Heart left ventricle (tissue), 16 donors: ENCODE data around the gene DNAJB13. TPM values are rescaled to one million over a fixed set of nuclear protein-coding genes. Genes with fewer than 3 reads are reported as not detected.

Experiments used
- ATAC-seq, 4 donors: fragments of 200-7000 bp; cut with Tn5 transposase; one replicate each; pipeline ENCODE4 v1.9.1; 2020 to 2022; ENCODE audit warnings: moderate library complexity in 4 of 4, mild to moderate bottlenecking in 3 of 4, moderate number of reproducible peaks in 1 of 4
- DNase-seq, 5 donors: peaks; one replicate each; pipeline ENCODE4 v3.0.0-alpha.2; 2020
- H3K27ac ChIP-seq, 12 donors: fragments of 200-600 bp; sonication (generic) in 4 of 12; one replicate each; pipeline versions ENCODE4 v1.5.0 to v1.8.0; 2016 to 2022; ENCODE audit warnings: mild to moderate bottlenecking in 2 of 12
- H3K27me3 ChIP-seq, 9 donors: fragments of 200-600 bp; sonication (generic) in 2 of 9; one replicate each; pipeline versions ENCODE4 v1.5.1 to v1.8.0; 2016 to 2022; ENCODE audit warnings: mild to moderate bottlenecking in 3 of 9
- H3K36me3 ChIP-seq, 9 donors: fragments of 200-600 bp; sonication (generic) in 2 of 9; one replicate each; pipeline versions ENCODE4 v1.5.0 to v1.8.0; 2018 to 2022; ENCODE audit warnings: mild to moderate bottlenecking in 2 of 9
- H3K4me1 ChIP-seq, 12 donors: fragments of 200-600 bp; sonication (generic) in 4 of 12; one replicate each; pipeline versions ENCODE4 v1.5.0 to v1.8.0; 2016 to 2022; ENCODE audit warnings: mild to moderate bottlenecking in 3 of 12
- H3K4me3 ChIP-seq, 12 donors: fragments of 200-600 bp; sonication (generic) in 4 of 12; one replicate each; pipeline versions ENCODE4 v1.5.0 to v1.8.0; 2017 to 2022; ENCODE audit warnings: mild to moderate bottlenecking in 9 of 12, moderate library complexity in 4 of 12
- H3K9me3 ChIP-seq, 12 donors: fragments of 200-600 bp; sonication (generic) in 4 of 12; one replicate each; pipeline versions ENCODE4 v1.5.0 to v1.8.0; 2016 to 2022; ENCODE audit warnings: mild to moderate bottlenecking in 1 of 12
- CTCF ChIP-seq, 12 donors: fragments of 200-600 bp; sonication (generic) in 4 of 12; IDR thresholded peaks; one replicate each; pipeline versions ENCODE4 v1.5.0 to v1.8.0; 2018 to 2022; ENCODE audit warnings: antibody characterized with exemption in 12 of 12, mild to moderate bottlenecking in 5 of 12
- POLR2A ChIP-seq, 2 donors: fragments of 450-650 bp; IDR thresholded peaks; one replicate each; pipeline ENCODE4 v1.6.1; 2017; ENCODE audit warnings: antibody characterized with exemption in 2 of 2, mild to moderate bottlenecking in 2 of 2, moderate library complexity in 2 of 2
- WGBS, 4 donors: extraction: QIAGEN DNeasy Blood & Tissue Kit in 2 of 4; methylation state at CpG; one replicate each; pipeline versions ENCODE4 v1.1.5 to v1.1.7; 2013 to 2018; 5-methylcytosine and 5-hydroxymethylcytosine counted together
- intact Hi-C, 10 donors: fragments of 100-400 bp; cut with DNase I; formaldehyde crosslinking; loops; one replicate each; pipeline versions ENCODE4 v1.11.1 to v1.14.2; 2022
- polyA plus RNA-seq, 2 donors: library from polyadenylated mRNA; stranded (reverse); fragments of 200-250 nt; gene quantifications; one replicate each; pipeline ENCODE4 v1.2.3, GENCODE V29; 2013
- total RNA-seq, 9 donors: library from RNA; depleted of rRNA in 2 of 9; stranded (reverse); fragments of >200 nt in 2 of 9; fragmentation: NEBNext Ultra II Directional in 3 of 9; extraction: Animal tissue kit (Norgen Biotek cat#: 25700) in 3 of 9; gene quantifications; one replicate each; pipeline versions ENCODE4 v1.1.0 to v1.2.4, GENCODE V29; 2016 to 2023
- donor health status: ischemic (EF 13 %, LVEDD 7.1; RV severe dilation, severe dysfunction).
- donor health status: healthy with polysubstance abuse.
- donor health status: DM: no; HTN: yes; CAD: no.
- donor health status: DM: no; HTN: no; CAD: no.
- donor health status: ischemic (EF 25% LVEDD 6.9; RV normal size, moderate dysfunction).
- donor health status: ischemic (EF 25% LVEDD 5.7; RV mildly dilated, moderate dysfunction).
- donor health status: healthy.
- donor health status: DM: yes; HTN: yes; CAD: no.
- donor health status: ischemic (EF 35%, LVEDD 5.7; RV mildly dilated, moderate dysfunction).
- donor health status: nonischemic (EF 11% LVEDD 7.7; RV severe dilation, severe dysfunction).
- donor health status: DM: yes; HTN: yes; CAD: no.
- donor health status: PGD.
- donor health status: ischemic (EF 29% LVEDD 5.4; RV normal size, mild dysfunction).
- donor health status: nonischemic (EF 23%, LVEDD 6.1; RV moderate dilation, normal function).

The DNAJB13 gene
- total and polyA plus RNA-seq, 11 donors: 0.14 TPM; not detected in 10

DNA sequence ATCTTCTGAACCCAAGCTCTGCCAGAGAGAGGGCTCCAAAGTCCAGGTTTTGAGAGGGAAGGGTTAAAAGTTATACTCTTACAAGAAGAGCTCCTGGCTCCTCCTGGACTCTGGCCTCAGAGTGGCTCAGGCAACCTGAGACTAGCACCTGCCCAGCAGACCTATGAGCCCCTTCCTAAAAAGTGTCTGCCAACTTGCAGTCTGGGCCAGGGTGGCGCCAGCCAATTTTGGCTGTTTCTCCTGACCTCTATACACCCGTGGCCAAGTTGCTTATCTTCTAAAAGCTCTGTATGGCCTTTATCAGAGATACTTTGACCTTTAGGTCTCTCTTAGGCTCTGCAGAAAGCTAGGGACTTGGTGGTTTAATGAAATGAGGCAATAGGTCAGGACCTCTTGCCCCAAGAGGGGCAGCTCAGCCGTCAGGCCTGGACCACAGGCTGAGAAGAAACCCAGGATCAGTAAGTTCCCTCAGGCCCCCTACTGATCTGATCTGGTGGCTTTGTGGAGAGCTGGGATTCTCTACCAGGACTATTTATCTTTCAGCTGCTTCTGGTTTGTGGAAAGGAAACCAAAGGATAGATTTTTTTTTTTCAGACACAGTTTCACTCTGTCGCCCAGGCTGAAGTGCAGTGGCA is 68.4 kb downstream of the DNAJB13 start:
- peak overlapping the region; percentile 76 to 97 (median 88) for H3K27ac ChIP-seq
- DNase-seq (no peak), ATAC-seq (peak in 2 of 4 donors; percentile 2 to 18)
- H3K4me1 ChIP-seq: peaks cover 0 to 82% (median 26%) of the 10 kb centered on the region in 12 donors
- peaks cover 0 to 31% (median 3%) of the 10 kb centered on the region in 9 donors for H3K36me3 ChIP-seq
- intact Hi-C loops: loop anchor here in 5 of 10 donors (2.0 to 10.0 kb wide), 6 partner anchors 36 to 164 kb away; partner anchors contain the start of gene UCP2 (in 3 of the 5)
- WGBS, 4 donors: 41 to 59% (median 49%) methylated on average over 4 of the region's 4 CpGs
- no peak for TF ChIP-seq POLR2A (IDR thresholded peaks at IDR 0.05)
- no peak for TF ChIP-seq CTCF (IDR thresholded peaks at IDR 0.05)
- no peaks in the 10 kb centered on the region for H3K9me3 ChIP-seq
- no peak overlapping the region for H3K4me3 ChIP-seq
- H3K27me3 ChIP-seq: no peaks in the 10 kb centered on the region

DNA sequence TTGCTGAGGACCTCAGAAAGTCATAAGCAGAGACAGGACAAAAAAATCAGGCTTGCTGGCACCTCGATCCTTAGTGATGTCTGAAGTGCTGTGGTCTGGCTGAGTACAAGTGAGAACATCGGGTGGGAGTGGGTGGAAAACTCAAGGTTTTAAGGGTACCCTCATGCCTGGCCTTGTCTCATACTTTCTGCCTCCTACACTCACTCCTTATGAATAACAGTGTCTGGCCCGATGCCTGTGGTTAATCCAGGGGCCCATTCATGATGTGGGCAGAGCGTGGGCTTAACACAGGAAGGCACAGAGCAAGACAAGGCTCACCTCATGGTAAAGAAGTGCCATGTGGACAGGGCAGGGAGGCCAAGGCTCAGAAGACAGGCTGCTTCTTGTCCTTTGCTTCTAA is 69.0 kb downstream of the DNAJB13 start:
- Histone ChIP-seq H3K9me3 (no peaks in the 10 kb centered on the region), H3K27me3 (no peaks in the 10 kb centered on the region), H3K36me3 (peaks cover 0 to 27% (median 3%) of the 10 kb centered on the region in 9 donors), H3K4me1 (peaks cover 0 to 84% (median 27%) of the 10 kb centered on the region in 12 donors), H3K4me3 (no peak overlapping the region), H3K27ac (peak overlapping the region in 11 of 12 donors; percentile 83 to 97 (median 88))
- intact Hi-C loops: loop anchor here in 7 of 10 donors (2.0 to 10.0 kb wide), 6 partner anchors 37 to 165 kb away; partner anchors contain the start of gene UCP2 (in 4 of the 7)
- ATAC-seq (no peak), DNase-seq (no peak)
- 90 to 99% (median 93%) methylated on average over 4 of the region's 4 CpGs for WGBS, 4 donors
- TF ChIP-seq CTCF (IDR thresholded peaks at IDR 0.05) (no peak), POLR2A (IDR thresholded peaks at IDR 0.05) (no peak)

Other genes starting within 250 kb of the DNAJB13 start
- gene RAB6A, start 190.0 kb upstream of the DNAJB13 start, total RNA-seq: 100 to 1,000 TPM in 7 of 9 donors, 10 to 100 TPM in 2; 92.2 to 143 (median 123) TPM
- 100 to 1,000 TPM in 1 of 2 donors, 10 to 100 TPM in 1; 41.7 to 110 TPM for gene RAB6A, start 190.0 kb upstream of the DNAJB13 start, polyA plus RNA-seq
- gene MRPL48, start 163.2 kb upstream of the DNAJB13 start, total RNA-seq: 10 to 100 TPM; 21.0 to 43.5 (median 39.4) TPM
- gene MRPL48, start 163.2 kb upstream of the DNAJB13 start, polyA plus RNA-seq: 10 to 100 TPM; 33.3 to 47.7 TPM
- 10 to 100 TPM; 46.0 to 83.4 (median 53.1) TPM for gene COA4, start 74.2 kb upstream of the DNAJB13 start, total RNA-seq
- gene COA4, start 74.2 kb upstream of the DNAJB13 start, polyA plus RNA-seq: 100 to 1,000 TPM in 1 of 2 donors, 10 to 100 TPM in 1; 83.9 to 136 TPM
- 10 to 100 TPM in 5 of 9 donors, 1 to 10 TPM in 4; 3.9 to 18.4 (median 11.1) TPM for gene PAAF1, start 74.0 kb upstream of the DNAJB13 start, total RNA-seq
- gene PAAF1, start 74.0 kb upstream of the DNAJB13 start, polyA plus RNA-seq: 10 to 100 TPM; 11.4 to 13.0 TPM
- 100 to 1,000 TPM in 1 of 9 donors, 10 to 100 TPM in 8; 13.7 to 170 (median 19.7) TPM for gene UCP2, start 31.8 kb downstream of the DNAJB13 start, total RNA-seq
- gene UCP2, start 31.8 kb downstream of the DNAJB13 start, polyA plus RNA-seq: 10 to 100 TPM; 11.9 to 20.2 TPM
- gene UCP3, start 58.1 kb downstream of the DNAJB13 start, total RNA-seq: 1 to 10 TPM in 8 of 9 donors, under 1 TPM in 1; 0.50 to 8.3 (median 1.7) TPM
- gene UCP3, start 58.1 kb downstream of the DNAJB13 start, polyA plus RNA-seq: 1 to 10 TPM; 1.4 to 1.7 TPM
- gene C2CD3, start 220.0 kb downstream of the DNAJB13 start, total RNA-seq: 10 to 100 TPM in 7 of 9 donors, 1 to 10 TPM in 2; 9.7 to 18.7 (median 14.9) TPM
- 10 to 100 TPM in 1 of 2 donors, 1 to 10 TPM in 1; 6.5 to 12.5 TPM for gene C2CD3, start 220.0 kb downstream of the DNAJB13 start, polyA plus RNA-seq
- 10 to 100 TPM; 23.1 to 31.5 (median 28.5) TPM for gene PPME1, start 220.3 kb downstream of the DNAJB13 start, total RNA-seq
- 10 to 100 TPM; 21.3 to 40.5 TPM for gene PPME1, start 220.3 kb downstream of the DNAJB13 start, polyA plus RNA-seq